Uterus (tissue), 4 donors: Measurements from ENCODE around the gene C21orf58. TPM values are rescaled to one million over a fixed set of nuclear protein-coding genes. Genes with fewer than 3 reads are reported as not detected.
A peak's percentile ranks its signal among the peaks of the same experiment; 100 is the strongest.

ENCODE experiments used
- DNase-seq, 2 donors: peaks; one replicate each; pipeline ENCODE4 v3.0.0-alpha.2; 2019 to 2020
- H3K27ac ChIP-seq, 2 donors: fragments of 200-600 bp; sonication (generic); 1 replicate in 1 of 2; 2 replicates in 1 of 2; pipeline ENCODE4 v1.5.1; 2016 to 2018
- H3K27me3 ChIP-seq, 2 donors: fragments of 200-600 bp; sonication (generic); one replicate each; pipeline ENCODE4 v1.5.1; 2018 to 2019; ENCODE audit warnings: control low read depth in 1 of 2
- H3K36me3 ChIP-seq, 2 donors: fragments of 200-600 bp; sonication (generic); one replicate each; pipeline ENCODE4 v1.5.1; 2019; ENCODE audit warnings: control low read depth in 1 of 2
- H3K4me1 ChIP-seq, 2 donors: fragments of 200-600 bp; sonication (generic); one replicate each; pipeline ENCODE4 v1.5.1; 2018 to 2019; ENCODE audit warnings: control low read depth in 1 of 2
- H3K4me3 ChIP-seq, 2 donors: fragments of 200-600 bp; sonication (generic); 1 replicate in 1 of 2; 2 replicates in 1 of 2; pipeline ENCODE4 v1.5.1; 2018 to 2019; ENCODE audit warnings: mild to moderate bottlenecking in 1 of 2
- H3K9me3 ChIP-seq, 2 donors: fragments of 200-600 bp; sonication (generic); one replicate each; pipeline ENCODE4 v1.5.1; 2019; ENCODE audit warnings: control low read depth in 1 of 2
- POLR2A ChIP-seq, 2 donors: fragments of 450-650 bp; IDR thresholded peaks; one replicate each; pipeline ENCODE4 v1.6.1; 2016; ENCODE audit warnings: antibody characterized with exemption in 2 of 2, mild to moderate bottlenecking in 1 of 2, moderate library complexity in 1 of 2
- intact Hi-C: fragments of 100-400 bp; cut with DNase I; formaldehyde crosslinking; loops from one replicate; pipeline ENCODE4 v1.15.1; 2023; ENCODE audit warnings: low total_unique reads
- total RNA-seq, 4 donors: library from RNA; depleted of rRNA in 3 of 4; stranded (reverse); fragments of >200 nt in 3 of 4; gene quantifications; one replicate each; pipeline versions ENCODE4 v1.1.0 to v1.2.4, GENCODE V29; 2014 to 2023
- TF ChIP-seq, protein P1 (sequence below), 4 experiments: fragments of 200-600 bp in 2 of 4; fragments of 450-650 bp in 2 of 4; sonication (generic) in 2 of 4; IDR thresholded peaks; one replicate each; pipeline ENCODE4 v1.5.1; 2016 to 2019; ENCODE audit warnings: antibody characterized with exemption in 4 of 4, mild to moderate bottlenecking in 2 of 4, moderate library complexity in 1 of 4
- donor health status: DM: yes; HTN: yes; CAD: no.

Gene C21orf58
- total RNA-seq, 4 donors from 2014 or later: 0.88 to 9.4 (median 5.6) TPM

DNA sequence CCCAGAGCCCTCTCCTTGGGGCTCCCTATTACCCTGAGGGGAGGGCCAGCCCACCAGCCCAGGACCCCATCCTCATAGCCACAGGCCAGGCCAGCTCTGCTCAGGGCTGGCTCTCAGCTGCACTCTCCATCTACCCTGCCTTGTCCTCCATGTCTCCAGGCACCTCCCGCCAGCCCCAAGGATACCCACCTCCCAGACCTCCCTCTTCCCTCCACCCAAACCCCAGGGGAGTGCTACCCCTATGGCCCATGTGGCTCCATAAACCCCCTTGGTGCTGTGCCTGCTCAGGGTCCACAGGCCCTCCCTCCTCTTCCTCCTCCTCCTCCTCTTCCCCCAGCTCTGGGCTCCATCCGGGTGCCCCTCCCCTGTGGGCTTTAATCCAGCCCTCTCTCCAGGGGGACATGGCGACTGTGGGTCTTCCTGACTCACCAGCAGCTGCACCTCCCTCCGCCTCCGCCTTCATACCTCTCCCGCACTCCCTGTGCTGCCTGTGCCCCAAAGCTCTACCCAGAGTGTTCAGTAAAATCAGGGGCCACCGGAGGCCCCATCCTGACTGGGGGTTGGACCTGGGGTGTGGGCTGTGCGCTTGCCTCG, 28.4 kb downstream of the C21orf58 start:
- Histone ChIP-seq H3K9me3 (no peaks in the 10 kb centered on the region), H3K27ac (peak overlapping the region; percentile 31 to 64), H3K4me3 (no peak overlapping the region), H3K36me3 (no peaks in the 10 kb centered on the region), H3K4me1 (peaks cover 0 to 14% of the 10 kb centered on the region in 2 donors), H3K27me3 (no peaks in the 10 kb centered on the region)
- intact Hi-C loops: no loop called here
- TF ChIP-seq, protein P1, sequence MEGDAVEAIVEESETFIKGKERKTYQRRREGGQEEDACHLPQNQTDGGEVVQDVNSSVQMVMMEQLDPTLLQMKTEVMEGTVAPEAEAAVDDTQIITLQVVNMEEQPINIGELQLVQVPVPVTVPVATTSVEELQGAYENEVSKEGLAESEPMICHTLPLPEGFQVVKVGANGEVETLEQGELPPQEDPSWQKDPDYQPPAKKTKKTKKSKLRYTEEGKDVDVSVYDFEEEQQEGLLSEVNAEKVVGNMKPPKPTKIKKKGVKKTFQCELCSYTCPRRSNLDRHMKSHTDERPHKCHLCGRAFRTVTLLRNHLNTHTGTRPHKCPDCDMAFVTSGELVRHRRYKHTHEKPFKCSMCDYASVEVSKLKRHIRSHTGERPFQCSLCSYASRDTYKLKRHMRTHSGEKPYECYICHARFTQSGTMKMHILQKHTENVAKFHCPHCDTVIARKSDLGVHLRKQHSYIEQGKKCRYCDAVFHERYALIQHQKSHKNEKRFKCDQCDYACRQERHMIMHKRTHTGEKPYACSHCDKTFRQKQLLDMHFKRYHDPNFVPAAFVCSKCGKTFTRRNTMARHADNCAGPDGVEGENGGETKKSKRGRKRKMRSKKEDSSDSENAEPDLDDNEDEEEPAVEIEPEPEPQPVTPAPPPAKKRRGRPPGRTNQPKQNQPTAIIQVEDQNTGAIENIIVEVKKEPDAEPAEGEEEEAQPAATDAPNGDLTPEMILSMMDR (IDR thresholded peaks at IDR 0.05): no peak
- no peak for TF ChIP-seq POLR2A (IDR thresholded peaks at IDR 0.05)
- DNase-seq: no peak

DNA sequence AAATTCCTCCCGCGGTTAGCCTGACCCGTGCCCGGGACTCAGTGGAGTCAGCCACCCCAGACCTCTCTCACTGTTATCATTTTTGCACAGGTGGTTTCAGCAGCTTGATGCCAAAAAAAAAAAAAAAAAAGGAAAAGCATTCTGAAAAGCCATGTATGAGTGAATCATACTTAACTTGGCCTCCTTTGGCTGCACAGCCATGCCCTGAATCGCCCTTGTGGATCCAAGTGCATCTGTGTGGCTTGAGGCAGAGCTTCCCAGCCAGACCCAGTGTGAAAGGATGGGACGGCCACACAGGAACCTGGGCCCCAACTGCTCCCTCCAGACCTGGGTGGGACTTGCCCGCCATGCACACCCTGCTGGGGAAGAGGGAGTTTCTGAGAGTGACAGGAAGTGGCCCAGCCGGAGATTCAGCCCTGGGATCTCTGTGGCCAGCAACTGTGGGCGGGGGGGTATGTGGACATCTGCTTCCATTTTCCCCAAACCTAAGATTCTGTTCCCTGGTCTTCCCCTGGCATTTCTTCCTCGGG, 29.0 kb downstream of the C21orf58 start:
- H3K27ac ChIP-seq: no peak overlapping the region
- H3K36me3 ChIP-seq: no peaks in the 10 kb centered on the region
- no peak for TF ChIP-seq POLR2A (IDR thresholded peaks at IDR 0.05)
- TF ChIP-seq, protein P1 (IDR thresholded peaks at IDR 0.05): no peak

DNA sequence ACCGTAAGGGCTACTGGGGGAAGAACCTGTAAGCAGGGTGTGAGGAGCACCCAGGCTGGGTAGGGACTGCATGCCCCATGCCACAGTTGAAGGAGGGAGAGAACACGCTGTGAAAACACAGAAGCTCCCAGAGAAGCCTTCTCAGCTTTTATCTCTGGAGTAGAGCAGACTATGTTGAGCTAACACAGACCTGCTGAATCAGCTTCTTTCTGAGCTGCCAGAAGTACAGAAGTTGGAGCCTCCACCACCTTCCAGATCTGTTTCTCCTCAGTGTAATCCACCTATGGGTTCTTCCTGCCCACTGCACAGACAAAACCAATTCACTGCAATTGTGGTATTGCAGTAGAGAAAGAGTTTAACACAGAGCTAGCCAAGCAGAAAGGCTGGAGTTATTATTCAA, 32.1 kb downstream of the C21orf58 start:
- no peak for DNase-seq
- peaks cover 0 to 7% of the 10 kb centered on the region in 2 donors for H3K4me1 ChIP-seq
- intact Hi-C loops: no loop called here
- no peak for TF ChIP-seq POLR2A (IDR thresholded peaks at IDR 0.05)
- H3K27ac ChIP-seq: no peak overlapping the region
- no peaks in the 10 kb centered on the region for H3K36me3 ChIP-seq
- H3K9me3 ChIP-seq: no peaks in the 10 kb centered on the region
- no peak overlapping the region for H3K4me3 ChIP-seq
- H3K27me3 ChIP-seq: no peaks in the 10 kb centered on the region

More for the DNA sequence above, 29.0 kb downstream of the C21orf58 start:
- DNase-seq: no peak
- Histone ChIP-seq H3K9me3 (no peaks in the 10 kb centered on the region), H3K4me1 (peaks cover 0 to 14% of the 10 kb centered on the region in 2 donors), H3K27me3 (no peaks in the 10 kb centered on the region), H3K4me3 (no peak overlapping the region)
- intact Hi-C loops: no loop called here

DNA sequence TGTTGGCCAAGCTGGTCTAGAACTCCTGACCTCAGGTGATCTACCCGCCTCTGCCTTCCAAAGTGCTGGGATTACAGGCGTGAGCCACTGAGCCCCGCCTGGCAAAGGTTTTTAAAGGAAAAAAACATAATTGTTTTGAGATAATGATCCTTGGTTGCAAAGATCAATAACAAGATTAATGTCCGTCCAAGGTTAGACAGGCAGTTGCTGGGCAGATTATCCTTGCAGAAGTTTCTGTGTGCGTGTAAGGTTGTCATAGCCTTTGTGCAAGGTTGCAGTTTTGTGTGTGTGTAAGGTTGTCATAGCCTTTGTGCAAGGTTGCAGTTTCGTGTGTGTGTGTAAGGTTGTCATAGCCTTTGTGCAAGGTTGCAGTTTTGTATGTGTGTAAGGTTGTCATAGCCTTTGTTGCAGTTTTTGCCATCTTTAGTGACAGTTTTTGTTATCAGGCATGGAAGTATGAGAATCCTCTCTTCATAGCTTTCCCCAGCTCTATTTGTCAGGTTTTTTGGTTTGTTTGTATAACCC, 34.0 kb downstream of the C21orf58 start:
- TF ChIP-seq POLR2A (IDR thresholded peaks at IDR 0.05): no peak
- TF ChIP-seq, protein P1 (IDR thresholded peaks at IDR 0.05): no peak
- Histone ChIP-seq H3K9me3 (no peaks in the 10 kb centered on the region), H3K27ac (no peak overlapping the region), H3K4me3 (no peak overlapping the region), H3K36me3 (no peaks in the 10 kb centered on the region), H3K27me3 (no peaks in the 10 kb centered on the region), H3K4me1 (peaks cover under 1 to 9% of the 10 kb centered on the region in 2 donors)
- intact Hi-C loops: no loop called here
- DNase-seq: no peak

DNA sequence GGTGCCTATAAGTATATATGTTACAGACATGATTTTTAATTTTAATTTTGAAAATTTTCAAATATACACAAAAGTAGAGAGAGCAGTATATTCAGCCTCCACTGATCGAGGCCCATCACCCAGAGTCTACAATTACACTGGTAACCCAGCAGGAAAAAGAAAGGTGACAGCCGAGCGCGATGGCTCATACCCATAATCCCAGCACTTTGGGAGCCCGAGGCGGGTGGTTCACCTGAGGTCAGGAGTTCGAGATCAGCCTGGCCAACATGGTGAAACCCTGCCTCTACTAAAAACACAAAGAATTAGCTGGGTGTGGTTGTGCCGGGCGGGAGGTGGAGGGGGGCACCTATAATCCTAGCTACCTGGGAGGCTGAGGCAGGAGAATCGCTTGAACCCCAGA, 36.1 kb downstream of the C21orf58 start:
- intact Hi-C loops: no loop called here
- Histone ChIP-seq H3K4me1 (peaks cover 9 to 12% of the 10 kb centered on the region in 2 donors), H3K36me3 (no peaks in the 10 kb centered on the region), H3K27ac (no peak overlapping the region), H3K9me3 (no peaks in the 10 kb centered on the region), H3K27me3 (no peaks in the 10 kb centered on the region), H3K4me3 (no peak overlapping the region)
- TF ChIP-seq, protein P1 (IDR thresholded peaks at IDR 0.05): no peak
- TF ChIP-seq POLR2A (IDR thresholded peaks at IDR 0.05): no peak
- DNase-seq: no peak
